Measurements from ENCODE around the gene RPS18. TPM values are rescaled to one million over a fixed set of nuclear protein-coding genes. Genes with fewer than 3 reads are reported as not detected.

The RPS18 gene
- total and polyA plus RNA-seq, 9 of the 15 experiments (the other 6 are each of a cell fraction or from before 2014, with no cell fraction given), result 5,023 to 17,516 (median 8,131) TPM

- TF ChIP-seq CHD7 (IDR thresholded peaks at IDR 0.05; ENCODE audit: low read depth, low read length) (no peak), XRCC3 (IDR thresholded peaks at IDR 0.05) (no peak), ZC3H4 (CRISPR knock-in tag; IDR thresholded peaks at IDR 0.05; ENCODE audit: borderline replicate concordance) (no peak), BCLAF1 (IDR thresholded peaks at IDR 0.05; ENCODE audit: borderline replicate concordance in 1 of 2, control insufficient read depth in 1 of 2, low read depth in 2 of 2, low read length in 1 of 2) (0 out of 4 replicates have a peak, but pooled peaks of 1 of the 2 experiments have one; percentile 42), ZNF780A (CRISPR knock-in tag; IDR thresholded peaks at IDR 0.05) (no peak), PREB (CRISPR knock-in tag; IDR thresholded peaks at IDR 0.05) (no peak), ZNF507 (tag; conservative IDR thresholded peaks at IDR 0.05) (no peak), ZNF253 (CRISPR knock-in tag; conservative IDR thresholded peaks at IDR 0.05) (no peak)
Observed at GRCh38 chr6:33248932-33249731, 22.7 kb upstream of the RPS18 start (continued).

All from K562 (cell line).